HUES64 (cell line): ENCODE measurements around the gene PODXL2.
"Not testable (repeated sequence)": the region's sequence is repeated elsewhere in the genome, so short reads cannot be mapped to it uniquely, and the experiment has no call there.

Experiments
- H3K27ac ChIP-seq: 2 replicates; pipeline ENCODE4 v1.7.0; 2013; ENCODE audit warnings: low read depth, low read length, inconsistent platforms
- H3K27me3 ChIP-seq: 2 replicates; pipeline ENCODE4 v1.6.1; 2013; ENCODE audit warnings: mild to moderate bottlenecking, low read length; ENCODE audit not compliant: insufficient read depth
- H3K36me3 ChIP-seq: 2 replicates; pipeline ENCODE4 v1.6.1; 2013; ENCODE audit warnings: mild to moderate bottlenecking, low read length; ENCODE audit not compliant: insufficient read depth
- H3K4me1 ChIP-seq: 2 replicates; pipeline ENCODE4 v1.6.1; 2013; ENCODE audit warnings: mild to moderate bottlenecking, low read length, moderate library complexity; ENCODE audit not compliant: insufficient read depth
- H3K4me3 ChIP-seq: 2 replicates; pipeline ENCODE4 v1.5.1; 2013; ENCODE audit warnings: mild to moderate bottlenecking, low read length, moderate library complexity
- H3K9ac ChIP-seq: 2 replicates; pipeline ENCODE4 v1.6.1; 2013; ENCODE audit warnings: mild to moderate bottlenecking, low read depth, low read length
- H3K9me3 ChIP-seq: 2 replicates; pipeline ENCODE4 v1.6.1; 2013; ENCODE audit warnings: low read depth, low read length; ENCODE audit not compliant: insufficient read depth
- WGBS: fragments of 150-250, 120-280 bp; methylation state at CpG from one replicate; pipeline ENCODE4 v1.1.7; 2013; ENCODE audit warnings: missing lambda C conversion rate; 5-methylcytosine and 5-hydroxymethylcytosine counted together

PODXL2 gene

GRCh38 chr3:127677541-127678314, 48.7 kb downstream of the PODXL2 start:
- no peak overlapping the region for H3K4me3 ChIP-seq
- H3K4me1 ChIP-seq = peaks cover 2% of the 10 kb centered on the region; the same call in 1 of the 2 replicates
- H3K27ac ChIP-seq = no peak overlapping the region
- no peak overlapping the region for H3K9ac ChIP-seq
- 91% methylated on average over 17 of the region's 17 CpGs for WGBS
- H3K9me3 ChIP-seq = no peaks in the 10 kb centered on the region
- no peaks in the 10 kb centered on the region for H3K36me3 ChIP-seq
- H3K27me3 ChIP-seq = peaks cover 9% of the 10 kb centered on the region; the same call in 1 of the 2 replicates

GRCh38 chr3:127678315-127678599, 49.3 kb downstream of the PODXL2 start:
- no peak overlapping the region for H3K9ac ChIP-seq
- peaks cover 9% of the 10 kb centered on the region; the same call in 1 of the 2 replicates for H3K27me3 ChIP-seq
- no peaks in the 10 kb centered on the region for H3K9me3 ChIP-seq
- peaks cover 3% of the 10 kb centered on the region; the same call in 1 of the 2 replicates for H3K4me1 ChIP-seq
- 96% methylated on average over 8 of the region's 8 CpGs for WGBS
- no peak overlapping the region for H3K27ac ChIP-seq
- no peak overlapping the region for H3K4me3 ChIP-seq
- H3K36me3 ChIP-seq = no peaks in the 10 kb centered on the region

GRCh38 chr3:127678611-127679533, 49.9 kb downstream of the PODXL2 start:
- WGBS = 88% methylated on average over 12 of the region's 12 CpGs
- peaks cover 3% of the 10 kb centered on the region; the same call in 1 of the 2 replicates for H3K4me1 ChIP-seq
- peaks cover 4% of the 10 kb centered on the region; the same call in 1 of the 2 replicates for H3K27me3 ChIP-seq
- no peaks in the 10 kb centered on the region for H3K36me3 ChIP-seq
- H3K27ac ChIP-seq = no peak overlapping the region
- H3K9ac ChIP-seq = no peak overlapping the region
- no peaks in the 10 kb centered on the region for H3K9me3 ChIP-seq
- no peak overlapping the region for H3K4me3 ChIP-seq

- no peak overlapping the region for H3K4me3 ChIP-seq
- H3K27me3 ChIP-seq = no peaks in the 10 kb centered on the region
- H3K9me3 ChIP-seq = no peaks in the 10 kb centered on the region
- no peak overlapping the region for H3K9ac ChIP-seq
- WGBS = 91% methylated on average over 21 of the region's 21 CpGs
- H3K4me1 ChIP-seq = peaks cover 3% of the 10 kb centered on the region; the same call in 1 of the 2 replicates
- no peaks in the 10 kb centered on the region for H3K36me3 ChIP-seq
- no peak overlapping the region for H3K27ac ChIP-seq
These were observed 50.7 kb downstream of the PODXL2 start for GRCh38 chr3:127679534-127680145.

- Histone ChIP-seq H3K27ac (no peak overlapping the region), H3K4me3 (no peak overlapping the region), H3K9ac (no peak overlapping the region), H3K9me3 (no peaks in the 10 kb centered on the region), H3K4me1 (peaks cover 3% of the 10 kb centered on the region; the same call in 1 of the 2 replicates), H3K36me3 (no peaks in the 10 kb centered on the region), H3K27me3 (no peaks in the 10 kb centered on the region)
- WGBS = 97% methylated on average over 21 of the region's 21 CpGs
These were observed 51.2 kb downstream of the PODXL2 start for GRCh38 chr3:127680146-127680661.

GRCh38 chr3:127680798-127681221, 51.8 kb downstream of the PODXL2 start:
- 90% methylated on average over 1 of the region's 1 CpG for WGBS
- Histone ChIP-seq H3K4me1 (peaks cover 3% of the 10 kb centered on the region; the same call in 1 of the 2 replicates), H3K27ac (no peak overlapping the region), H3K36me3 (no peaks in the 10 kb centered on the region), H3K9me3 (no peaks in the 10 kb centered on the region), H3K27me3 (no peaks in the 10 kb centered on the region), H3K4me3 (no peak overlapping the region), H3K9ac (no peak overlapping the region)

- H3K4me3 ChIP-seq, H3K27ac ChIP-seq, H3K9ac ChIP-seq, H3K4me1 ChIP-seq, H3K9me3 ChIP-seq, H3K27me3 ChIP-seq, H3K36me3 ChIP-seq: not testable (repeated sequence)
- 96% methylated on average over 6 of the region's 6 CpGs for WGBS
These were observed 53.2 kb downstream of the PODXL2 start for GRCh38 chr3:127682175-127682554.

GRCh38 chr3:127682561-127682960, 53.6 kb downstream of the PODXL2 start:
- WGBS = 76% methylated on average over 8 of the region's 8 CpGs
- Histone ChIP-seq H3K27ac (no peak overlapping the region), H3K9me3 (no peaks in the 10 kb centered on the region), H3K4me1 (peaks cover 3% of the 10 kb centered on the region; the same call in 1 of the 2 replicates), H3K27me3 (no peaks in the 10 kb centered on the region), H3K4me3 (no peak overlapping the region), H3K36me3 (no peaks in the 10 kb centered on the region), H3K9ac (no peak overlapping the region)

GRCh38 chr3:127684871-127685707, 56.1 kb downstream of the PODXL2 start:
- H3K36me3 ChIP-seq = no peaks in the 10 kb centered on the region
- H3K4me1 ChIP-seq = peaks cover 14% of the 10 kb centered on the region
- H3K9me3 ChIP-seq = no peaks in the 10 kb centered on the region
- no peak overlapping the region for H3K4me3 ChIP-seq
- no peak overlapping the region for H3K9ac ChIP-seq
- no peaks in the 10 kb centered on the region for H3K27me3 ChIP-seq
- WGBS = 88% methylated on average over 22 of the region's 22 CpGs
- no peak overlapping the region for H3K27ac ChIP-seq

GRCh38 chr3:127685708-127686511, 56.9 kb downstream of the PODXL2 start:
- Histone ChIP-seq H3K27me3 (no peaks in the 10 kb centered on the region), H3K27ac (no peak overlapping the region), H3K4me1 (peaks cover 14% of the 10 kb centered on the region), H3K9me3 (no peaks in the 10 kb centered on the region), H3K36me3 (no peaks in the 10 kb centered on the region), H3K9ac (no peak overlapping the region), H3K4me3 (no peak overlapping the region)
- 89% methylated on average over 4 of the region's 4 CpGs for WGBS
